Superior temporal gyrus (tissue), 1 donor: ENCODE data around the gene ATXN2.
"Not testable (repeated sequence)": the region's sequence is repeated elsewhere in the genome, so short reads cannot be mapped to it uniquely, and the experiment has no call there.

Source experiments
- DNase-seq: peaks from one replicate; pipeline ENCODE4 v3.0.0-alpha.2; 2016; ENCODE audit errors: extremely low spot score

The ATXN2 gene

GRCh38 chr12:111598637-111599452 lies at the start of gene ATXN2:
ATXN2 (minus strand) TSS chr12:111599315; CDS start chr12:111599034, 281 bp downstream.
- DNase-seq: peak; percentile 34

GRCh38 chr12:111645433-111645832 lies 46.3 kb upstream of the ATXN2 start:
- DNase-seq: no peak

- DNase-seq: no peak
Measured at GRCh38 chr12:111643427-111643826, 44.3 kb upstream of the ATXN2 start.

- DNase-seq: no peak
Measured at GRCh38 chr12:111642681-111643426, 43.7 kb upstream of the ATXN2 start.

- DNase-seq: no peak
Measured at GRCh38 chr12:111640506-111640905, 41.4 kb upstream of the ATXN2 start.

GRCh38 chr12:111638556-111638955 lies 39.4 kb upstream of the ATXN2 start:
- no peak for DNase-seq

GRCh38 chr12:111636209-111636945 lies 37.3 kb upstream of the ATXN2 start:
- DNase-seq: peak; percentile 62

- no peak for DNase-seq
Measured at GRCh38 chr12:111635524-111635923, 36.4 kb upstream of the ATXN2 start.

GRCh38 chr12:111628505-111629260 lies 29.6 kb upstream of the ATXN2 start:
- no peak for DNase-seq

GRCh38 chr12:111626230-111626629 lies 27.1 kb upstream of the ATXN2 start:
- DNase-seq: no peak

- DNase-seq: no peak
Measured at GRCh38 chr12:111624540-111624939, 25.4 kb upstream of the ATXN2 start.

- not testable (repeated sequence) for DNase-seq
Measured at GRCh38 chr12:111617841-111618240, 18.7 kb upstream of the ATXN2 start.

- no peak for DNase-seq
Measured at GRCh38 chr12:111616177-111616623, 17.1 kb upstream of the ATXN2 start.

- DNase-seq: no peak
Measured at GRCh38 chr12:111607239-111607638, 8.1 kb upstream of the ATXN2 start.

- peak; percentile 16 for DNase-seq
Measured at GRCh38 chr12:111606767-111607230, 7.7 kb upstream of the ATXN2 start.

- DNase-seq: peak; percentile 40
Measured at GRCh38 chr12:111605911-111606766, 7.0 kb upstream of the ATXN2 start.

GRCh38 chr12:111602857-111603256 lies 3.7 kb upstream of the ATXN2 start:
- not testable (repeated sequence) for DNase-seq

- no peak for DNase-seq
Measured at GRCh38 chr12:111602348-111602747, 3.2 kb upstream of the ATXN2 start.

- DNase-seq: not testable (repeated sequence)
Measured at GRCh38 chr12:111600986-111601385, 1.9 kb upstream of the ATXN2 start.

GRCh38 chr12:111600205-111600642 lies 1.1 kb upstream of the ATXN2 start:
- no peak for DNase-seq
